ENCODE measurements around the gene ASCL3.

GRCh38 chr11:8941341-8942103, 1.3 kb downstream of the ASCL3 start:
- no peak for TF ChIP-seq CTCF (IDR thresholded peaks at IDR 0.05)
- no peak for TF ChIP-seq POLR2AphosphoS5 (IDR thresholded peaks at IDR 0.05)
